Fibroblast of skin of abdomen (primary cell): ENCODE results near the gene SPON1.

Source experiments
- DNase-seq: peaks from one replicate; pipeline ENCODE4 v3.0.0-alpha.2; 2013

The SPON1 gene

DNA sequence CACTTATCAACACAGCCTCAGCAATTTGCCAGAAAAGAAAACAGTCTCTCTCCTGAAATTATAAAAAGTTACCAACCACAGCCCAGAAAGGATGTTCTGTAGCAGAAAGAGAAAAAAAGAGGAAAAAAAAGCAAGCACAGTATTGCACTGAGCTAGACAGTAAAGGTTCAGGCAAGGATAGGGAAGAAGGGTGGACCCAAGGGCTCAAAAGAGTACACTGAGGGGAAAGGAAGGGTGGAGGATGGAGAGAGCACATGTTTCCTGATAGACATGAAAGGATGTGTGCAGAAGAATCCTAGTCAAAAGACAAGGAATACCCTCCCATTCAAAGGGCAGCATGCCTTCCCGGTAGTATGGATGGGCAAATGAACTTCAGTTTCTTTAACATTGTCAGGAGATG is 337.4 kb downstream of the SPON1 start:
- DNase-seq, result no peak

DNA sequence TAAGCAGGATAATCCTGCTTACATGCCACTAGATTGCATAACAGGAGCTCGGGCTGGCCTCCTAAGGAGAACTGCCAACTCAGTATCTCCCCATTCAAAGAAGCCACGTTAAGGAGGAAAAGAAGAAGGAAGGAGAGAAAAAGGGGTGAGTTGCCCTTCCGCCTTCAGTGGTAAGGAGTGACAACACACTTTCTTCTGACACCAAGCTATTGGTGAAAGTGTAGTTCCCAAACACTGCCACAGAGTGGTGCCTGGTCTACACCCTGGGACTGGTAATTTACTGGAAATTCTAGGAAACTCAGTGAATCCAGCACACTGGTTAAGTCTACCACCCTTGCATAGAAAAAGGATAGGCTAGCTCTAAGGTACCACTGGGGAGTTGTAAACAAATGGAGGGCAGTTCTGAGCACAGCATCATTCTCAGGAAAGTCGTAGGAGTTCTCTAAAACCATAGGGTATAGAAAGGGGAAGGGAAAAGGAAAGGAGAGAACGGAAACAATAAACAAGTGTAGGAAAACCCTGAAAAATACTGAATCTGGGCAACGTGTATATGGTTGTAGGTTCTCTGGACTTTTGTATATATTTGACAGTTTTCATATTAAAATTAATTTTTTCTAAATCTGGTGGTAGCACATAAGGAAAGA is 338.3 kb downstream of the SPON1 start:
- DNase-seq, result peak; percentile 72

DNA sequence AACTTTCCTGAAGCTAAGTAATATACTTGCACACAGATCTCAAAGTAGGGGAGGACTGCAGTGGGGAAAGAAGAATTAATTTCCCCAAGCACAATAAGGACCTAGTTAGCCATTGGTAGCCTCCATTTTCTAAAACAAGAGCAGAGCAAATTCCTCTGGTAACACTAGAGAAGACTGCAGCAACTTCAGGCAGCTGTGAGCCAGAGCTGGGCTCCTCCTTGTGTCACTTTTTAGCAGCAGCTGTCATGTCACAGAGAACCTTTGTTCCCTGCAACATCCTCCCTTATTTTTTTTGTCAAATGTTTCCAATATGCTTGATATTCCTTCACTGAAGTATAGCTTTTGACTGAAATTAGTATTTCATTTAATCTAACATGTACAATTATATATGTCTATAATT is 342.1 kb downstream of the SPON1 start:
- no peak for DNase-seq

- no peak for DNase-seq
Measured at GRCh38 chr11:14305649-14306048, 343.1 kb downstream of the SPON1 start.

DNA sequence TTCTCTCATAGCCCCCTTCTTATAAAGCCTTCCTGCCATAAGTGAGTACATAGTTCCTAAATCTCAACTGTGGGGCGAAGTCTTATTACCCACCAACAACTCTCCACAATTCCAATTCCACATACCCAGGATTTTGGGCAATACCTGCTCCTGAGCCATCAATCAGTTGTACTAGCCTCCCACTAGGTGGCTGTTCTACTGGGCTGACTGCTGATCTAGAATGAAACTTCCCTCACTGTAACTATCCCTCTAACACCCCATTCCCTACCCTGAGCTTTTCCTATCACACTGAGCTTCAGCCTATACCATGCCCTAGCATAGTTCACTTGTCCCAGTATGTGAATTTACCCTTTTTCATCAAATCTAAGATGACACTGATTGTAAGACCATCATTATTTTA is 344.0 kb downstream of the SPON1 start:
- no peak for DNase-seq

- peak; percentile 54 for DNase-seq
Measured at GRCh38 chr11:14308114-14308896, 345.8 kb downstream of the SPON1 start.

- no peak for DNase-seq
Measured at GRCh38 chr11:14308897-14309387, 346.4 kb downstream of the SPON1 start.

DNA sequence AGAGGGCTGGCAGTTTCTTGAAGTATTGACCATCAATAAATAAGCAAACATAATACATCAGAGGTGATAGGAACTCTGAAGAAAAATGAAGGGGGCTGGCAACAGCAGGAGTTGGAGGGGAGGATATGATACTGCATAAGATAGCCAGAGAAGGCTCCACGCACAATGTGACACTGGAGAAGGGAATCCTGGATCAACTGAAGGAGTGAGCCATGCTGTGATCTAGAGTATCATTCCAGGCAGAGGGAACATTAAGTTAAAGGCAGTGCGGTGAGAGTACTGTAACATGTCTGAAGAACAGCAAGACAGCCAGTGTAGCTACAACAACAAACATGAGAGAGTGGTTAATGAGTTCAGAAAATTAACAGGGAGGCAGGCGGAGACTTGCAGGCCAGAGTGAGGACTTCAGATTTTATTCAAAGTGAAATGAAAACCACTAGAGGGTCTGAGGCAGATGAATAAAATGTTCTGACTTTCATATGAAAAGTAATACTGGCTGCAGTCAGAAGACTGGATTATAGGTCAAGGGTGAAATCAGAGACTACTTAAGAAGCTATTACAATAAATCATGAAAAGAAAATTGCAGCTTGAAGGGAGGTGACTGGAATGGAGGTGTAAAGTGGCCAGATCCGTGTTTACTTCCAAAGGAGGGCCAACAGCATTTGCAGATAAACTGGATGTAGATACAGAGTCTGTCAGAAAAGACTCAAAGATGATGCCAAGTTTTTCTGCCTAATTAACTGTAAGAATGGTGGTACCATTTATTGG is 347.1 kb downstream of the SPON1 start:
- DNase-seq, result no peak

GRCh38 chr11:14310679-14311078 is 348.2 kb downstream of the SPON1 start:
- DNase-seq, result peak; percentile 64

DNA sequence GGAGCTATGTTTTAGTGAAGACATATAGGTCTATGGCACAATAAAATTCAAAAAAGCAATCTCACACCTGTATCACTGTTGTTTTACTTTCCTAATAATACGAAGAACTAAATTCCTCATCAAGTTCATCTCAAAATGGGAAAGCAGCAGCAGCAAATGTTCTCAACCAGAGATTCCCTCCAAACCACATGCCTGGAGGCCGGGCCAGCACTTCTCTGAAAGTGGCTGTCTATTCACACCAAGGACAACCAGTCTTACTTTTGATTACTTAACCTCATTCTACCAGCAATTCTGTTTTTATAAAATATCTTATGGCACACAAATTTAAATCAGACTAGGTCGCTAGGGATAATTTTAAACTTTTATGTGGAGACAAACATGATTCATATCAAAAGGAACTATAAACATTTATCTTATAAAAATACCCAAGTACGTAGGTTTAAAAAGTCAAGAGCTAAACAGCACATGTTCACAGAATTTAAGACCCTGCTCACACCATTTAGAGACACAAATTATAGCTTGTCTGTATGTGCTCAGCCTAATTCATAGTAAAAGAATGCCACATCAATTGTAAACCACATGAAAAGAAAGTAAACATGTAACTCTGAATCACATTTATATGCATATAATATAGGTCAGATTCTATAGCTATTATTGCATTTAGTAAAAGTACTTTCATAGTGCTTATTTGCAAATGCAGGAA is 350.4 kb downstream of the SPON1 start:
- DNase-seq, result peak; percentile 62

DNA sequence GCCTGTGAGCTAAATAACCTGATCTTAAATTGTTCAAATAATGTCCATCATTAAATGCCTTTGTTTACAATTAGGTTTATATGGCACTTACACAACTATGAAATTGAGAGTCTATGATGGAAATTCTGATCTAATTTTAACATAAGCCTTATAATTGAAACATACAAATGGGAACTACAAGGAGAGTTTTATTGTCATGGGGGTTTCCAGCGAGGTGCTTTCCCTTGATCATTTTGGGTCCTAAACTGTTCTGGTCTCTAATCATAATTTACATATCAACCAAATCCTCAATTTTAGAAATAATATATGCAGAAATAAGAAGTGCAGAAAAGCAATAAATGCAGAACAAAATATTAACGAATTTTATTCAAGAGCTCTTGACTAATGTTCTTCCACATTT is 351.6 kb downstream of the SPON1 start:
- DNase-seq, result no peak

GRCh38 chr11:14315130-14315529 is 352.6 kb downstream of the SPON1 start:
- DNase-seq, result no peak
